Measurements from ENCODE around the gene TMEM198. TPM values are rescaled to one million over a fixed set of nuclear protein-coding genes. Genes with fewer than 3 reads are reported as not detected.
A peak's percentile ranks its signal among the peaks of the same experiment; 100 is the strongest.

Gene TMEM198
- total and polyA plus RNA-seq, 2 experiments from 2014 or later: 5.6 to 13.7 TPM

- H3K9me3 Mint-ChIP-seq: no peaks in the 10 kb centered on the region; the same call in 2 of the 3 replicates
- peak overlapping the region; percentile 90; the same call in 2 of the 3 replicates for H3K4me3 Mint-ChIP-seq
- ATAC-seq: no peak
- peaks cover 32% of the 10 kb centered on the region for H3K36me3 Mint-ChIP-seq (ENCODE audit: low read depth)
- Histone ChIP-seq H3K9me2 (ENCODE audit: insufficient read depth) (no peaks in the 10 kb centered on the region), H3K27ac (ENCODE audit: low read depth) (no peak overlapping the region), H3K27me3 (ENCODE audit: insufficient read depth) (peaks cover 9% of the 10 kb centered on the region; the same call in 1 of the 2 replicates), H3K4me1 (ENCODE audit: insufficient read depth) (peaks cover 9% of the 10 kb centered on the region), H3F3A (replicated peaks; ENCODE audit: low read depth) (peaks cover 12% of the 10 kb centered on the region), H4K20me1 (replicated peaks; ENCODE audit: insufficient read depth) (peaks cover 18% of the 10 kb centered on the region), H3K4me3 (no peak overlapping the region; the same call in 1 of the 2 replicates), H3K4me2 (peak overlapping the region; percentile 95; the same call in 1 of the 2 replicates), H2AFZ (no peak overlapping the region), H3K79me2 (replicated peaks; ENCODE audit: insufficient read depth) (peaks cover 14% of the 10 kb centered on the region), H3K36me3 (ENCODE audit: insufficient read depth) (peaks cover 9% of the 10 kb centered on the region)
- TF ChIP-seq CREB1 (CRISPR knock-in tag; IDR thresholded peaks at IDR 0.05; ENCODE audit: low read depth): no peak
- TF ChIP-seq ZNF331 (CRISPR knock-in tag; IDR thresholded peaks at IDR 0.05; ENCODE audit: low read depth): no peak
- no peak for TF ChIP-seq CTCF (conservative IDR thresholded peaks at IDR 0.05; ENCODE audit: low read depth in 2 of 2)
- TF ChIP-seq REST (IDR thresholded peaks at IDR 0.05; ENCODE audit: unreplicated experiment): no peak
- no peak for TF ChIP-seq POLR2AphosphoS5 (IDR thresholded peaks at IDR 0.05; ENCODE audit: low read depth)
- no peak for TF ChIP-seq ETS1 (IDR thresholded peaks at IDR 0.05)
- H3K4me1 Mint-ChIP-seq: peaks cover 20% of the 10 kb centered on the region
- no peak for DNase-seq (ENCODE audit: low spot score)
- peaks cover 19% of the 10 kb centered on the region for H3K27me3 Mint-ChIP-seq (ENCODE audit: insufficient read depth, low read depth, poor library complexity)
- H3K27ac Mint-ChIP-seq: no peak overlapping the region
Observed at GRCh38 chr2:219545295-219545942, 1.6 kb downstream of the TMEM198 start.

- TF ChIP-seq ZNF331 (CRISPR knock-in tag; IDR thresholded peaks at IDR 0.05; ENCODE audit: low read depth): no peak
- no peak for TF ChIP-seq EZH2phosphoT487 (IDR thresholded peaks at IDR 0.05; ENCODE audit: unreplicated experiment)
- TF ChIP-seq ETS1 (IDR thresholded peaks at IDR 0.05): no peak
- no peak for TF ChIP-seq ZNF114 (CRISPR knock-in tag; IDR thresholded peaks at IDR 0.05)
- no peak for TF ChIP-seq EZH2 (IDR thresholded peaks at IDR 0.05; ENCODE audit: low read depth, unreplicated experiment)
- no peak for TF ChIP-seq STAT1 (IDR thresholded peaks at IDR 0.05; ENCODE audit: unreplicated experiment)
- no peak for TF ChIP-seq NANOG (IDR thresholded peaks at IDR 0.05; ENCODE audit: borderline replicate concordance)
- TF ChIP-seq REST (IDR thresholded peaks at IDR 0.05; ENCODE audit: unreplicated experiment): no peak
- ATAC-seq (no peak), DNase-seq (ENCODE audit: low spot score) (no peak)
- Mint-ChIP-seq H3K9me3 (no peaks in the 10 kb centered on the region; the same call in 2 of the 3 replicates), H3K27ac (no peak overlapping the region), H3K4me3 (no peak overlapping the region; the same call in 2 of the 3 replicates), H3K36me3 (ENCODE audit: low read depth) (peaks cover 27% of the 10 kb centered on the region), H3K4me1 (peaks cover 23% of the 10 kb centered on the region), H3K27me3 (ENCODE audit: insufficient read depth, low read depth, poor library complexity) (peaks cover 22% of the 10 kb centered on the region)
- Histone ChIP-seq H4K20me1 (replicated peaks; ENCODE audit: insufficient read depth) (peaks cover 17% of the 10 kb centered on the region), H3K79me2 (replicated peaks; ENCODE audit: insufficient read depth) (peaks cover 12% of the 10 kb centered on the region), H3K9me2 (ENCODE audit: insufficient read depth) (no peaks in the 10 kb centered on the region), H2AFZ (no peak overlapping the region), H3K4me1 (ENCODE audit: insufficient read depth) (peaks cover 12% of the 10 kb centered on the region), H3K27me3 (ENCODE audit: insufficient read depth) (peaks cover 9% of the 10 kb centered on the region; the same call in 1 of the 2 replicates), H3K36me3 (ENCODE audit: insufficient read depth) (peaks cover 5% of the 10 kb centered on the region), H3K4me3 (no peak overlapping the region), H3K4me2 (no peak overlapping the region), H3K27ac (ENCODE audit: low read depth) (no peak overlapping the region), H3F3A (replicated peaks; ENCODE audit: low read depth) (peaks cover 10% of the 10 kb centered on the region)
Observed at GRCh38 chr2:219545943-219546352, 2.1 kb downstream of the TMEM198 start.

Measured in GM23338 (cell line).